Spinal cord (tissue), 10 donors: ENCODE data around the gene AP2A2. TPM values are rescaled to one million over a fixed set of nuclear protein-coding genes. Genes with fewer than 3 reads are reported as not detected.

Experiments
- DNase-seq, 6 donors: peaks; one replicate each; pipeline versions ENCODE4 v3.0.0 to v3.0.0-alpha.2; 2013 to 2015; ENCODE audit warnings: low spot score in 6 of 6, low read depth in 4 of 6
- H3K27ac ChIP-seq: one replicate; pipeline ENCODE4 v1.5.1; 2013; ENCODE audit warnings: low read depth, low read length, control low read depth
- H3K27me3 ChIP-seq: one replicate; pipeline ENCODE4 v1.6.1; 2013; ENCODE audit warnings: low read length; ENCODE audit not compliant: control insufficient read depth, insufficient read depth
- H3K36me3 ChIP-seq: one replicate; pipeline ENCODE4 v1.6.1; 2013; ENCODE audit warnings: low read length; ENCODE audit not compliant: control insufficient read depth, insufficient read depth
- H3K4me1 ChIP-seq: one replicate; pipeline ENCODE4 v1.6.1; 2013; ENCODE audit warnings: low read length; ENCODE audit not compliant: control insufficient read depth, insufficient read depth
- H3K4me3 ChIP-seq: one replicate; pipeline ENCODE4 v1.5.1; 2013; ENCODE audit warnings: low read depth, low read length, control low read depth
- H3K9me3 ChIP-seq: one replicate; pipeline ENCODE4 v1.6.1; 2013; ENCODE audit warnings: low read length; ENCODE audit not compliant: control insufficient read depth, insufficient read depth
- WGBS: methylation state at CpG from one replicate; pipeline ENCODE4 v1.1.5; 2013; ENCODE audit warnings: missing lambda C conversion rate; ENCODE audit not compliant: insufficient coverage; 5-methylcytosine and 5-hydroxymethylcytosine counted together
- polyA plus RNA-seq, 2 donors: library from polyadenylated mRNA; unstranded; fragments of 120-200 nt; gene quantifications; one replicate each; pipeline ENCODE4 v1.2.1, GENCODE V29; 2013; ENCODE audit not compliant: insufficient read length in 2 of 2
- total RNA-seq, 2 donors: library from RNA; depleted of rRNA in 1 of 2; stranded (reverse); fragments of 120-200 nt in 1 of 2; fragments of >200 nt in 1 of 2; gene quantifications; one replicate each; pipeline versions ENCODE4 v1.2.3 to v1.2.4, GENCODE V29; 2013 to 2014
- donor health status: healthy.

The AP2A2 gene
- total and polyA plus RNA-seq, 4 donors, result 46.4 to 132 (median 82.1) TPM

- no peaks in the 10 kb centered on the region for H3K9me3 ChIP-seq
- H3K4me3 ChIP-seq, result no peak overlapping the region
- H3K36me3 ChIP-seq, result peaks cover 62% of the 10 kb centered on the region
- DNase-seq, result no peak
- 93% methylated on average over 14 of the region's 19 CpGs for WGBS
- no peaks in the 10 kb centered on the region for H3K27me3 ChIP-seq
- H3K4me1 ChIP-seq, result no peaks in the 10 kb centered on the region
- H3K27ac ChIP-seq, result no peak overlapping the region
Observed at GRCh38 chr11:1020211-1020905, 94.7 kb downstream of the AP2A2 start.

GRCh38 chr11:1022411-1022810 is 96.7 kb downstream of the AP2A2 start:
- H3K4me3 ChIP-seq, result no peak overlapping the region
- H3K27ac ChIP-seq, result no peak overlapping the region
- H3K4me1 ChIP-seq, result no peaks in the 10 kb centered on the region
- no peak for DNase-seq
- peaks cover 73% of the 10 kb centered on the region for H3K36me3 ChIP-seq
- no peaks in the 10 kb centered on the region for H3K27me3 ChIP-seq
- no peaks in the 10 kb centered on the region for H3K9me3 ChIP-seq
- WGBS, result 97% methylated on average over 4 of the region's 7 CpGs

GRCh38 chr11:1022908-1023810 is 97.5 kb downstream of the AP2A2 start:
- DNase-seq, result no peak
- Histone ChIP-seq H3K9me3 (no peaks in the 10 kb centered on the region), H3K27me3 (no peaks in the 10 kb centered on the region), H3K36me3 (peaks cover 77% of the 10 kb centered on the region), H3K4me3 (no peak overlapping the region), H3K4me1 (no peaks in the 10 kb centered on the region), H3K27ac (no peak overlapping the region)
- WGBS, result 94% methylated on average over 28 of the region's 28 CpGs

GRCh38 chr11:1023811-1024596 is 98.3 kb downstream of the AP2A2 start:
- no peak for DNase-seq
- no peak overlapping the region for H3K27ac ChIP-seq
- no peaks in the 10 kb centered on the region for H3K4me1 ChIP-seq
- H3K9me3 ChIP-seq, result no peaks in the 10 kb centered on the region
- H3K27me3 ChIP-seq, result no peaks in the 10 kb centered on the region
- peaks cover 78% of the 10 kb centered on the region for H3K36me3 ChIP-seq
- no peak overlapping the region for H3K4me3 ChIP-seq
- WGBS, result 97% methylated on average over 50 of the region's 50 CpGs

GRCh38 chr11:1024597-1025409 is 99.1 kb downstream of the AP2A2 start:
- H3K27me3 ChIP-seq, result no peaks in the 10 kb centered on the region
- DNase-seq, result no peak

GRCh38 chr11:1025410-1026162 is 99.9 kb downstream of the AP2A2 start:
- H3K9me3 ChIP-seq, result no peaks in the 10 kb centered on the region
- H3K27ac ChIP-seq, result no peak overlapping the region
- peaks cover 67% of the 10 kb centered on the region for H3K36me3 ChIP-seq
- no peak overlapping the region for H3K4me3 ChIP-seq
- WGBS, result 78% methylated on average over 35 of the region's 35 CpGs
- H3K27me3 ChIP-seq, result no peaks in the 10 kb centered on the region
- no peak for DNase-seq
- H3K4me1 ChIP-seq, result no peaks in the 10 kb centered on the region

More at GRCh38 chr11:1024597-1025409, 99.1 kb downstream of the AP2A2 start:
- H3K4me3 ChIP-seq, result no peak overlapping the region
- H3K4me1 ChIP-seq, result no peaks in the 10 kb centered on the region
- no peaks in the 10 kb centered on the region for H3K9me3 ChIP-seq
- no peak overlapping the region for H3K27ac ChIP-seq
- peaks cover 75% of the 10 kb centered on the region for H3K36me3 ChIP-seq
- WGBS, result 87% methylated on average over 41 of the region's 48 CpGs

GRCh38 chr11:1026163-1026450 is 100.4 kb downstream of the AP2A2 start:
- no peaks in the 10 kb centered on the region for H3K27me3 ChIP-seq
- H3K9me3 ChIP-seq, result no peaks in the 10 kb centered on the region
- no peak for DNase-seq
- peaks cover 62% of the 10 kb centered on the region for H3K36me3 ChIP-seq
- H3K4me1 ChIP-seq, result no peaks in the 10 kb centered on the region
- H3K27ac ChIP-seq, result no peak overlapping the region
- 87% methylated on average over 14 of the region's 14 CpGs for WGBS
- H3K4me3 ChIP-seq, result no peak overlapping the region

- no peak for DNase-seq
- Histone ChIP-seq H3K27ac (no peak overlapping the region), H3K9me3 (no peaks in the 10 kb centered on the region), H3K4me3 (no peak overlapping the region), H3K36me3 (peaks cover 62% of the 10 kb centered on the region), H3K4me1 (no peaks in the 10 kb centered on the region), H3K27me3 (no peaks in the 10 kb centered on the region)
- 90% methylated on average over 46 of the region's 46 CpGs for WGBS
Observed at GRCh38 chr11:1026641-1027482, 101.2 kb downstream of the AP2A2 start.
